DOHH2 (cell line): ENCODE data around the gene SLC17A4.

Source experiments
- EZH2phosphoT487 ChIP-seq: fragments of 200-600 bp; sonication (generic); IDR thresholded peaks from 2 replicates; pipeline ENCODE4 v1.6.1; 2017; ENCODE audit warnings: borderline replicate concordance, mild to moderate bottlenecking, antibody characterized with exemption, low read length, moderate library complexity, mixed read lengths
- TF ChIP-seq, protein P1 (sequence below): fragments of 200-600 bp; sonication (generic); IDR thresholded peaks from one replicate; pipeline ENCODE4 v1.5.1; 2014; ENCODE audit warnings: antibody characterized with exemption, mild to moderate bottlenecking, low read depth, low read length; ENCODE audit not compliant: poor library complexity, severe bottlenecking

DNA sequence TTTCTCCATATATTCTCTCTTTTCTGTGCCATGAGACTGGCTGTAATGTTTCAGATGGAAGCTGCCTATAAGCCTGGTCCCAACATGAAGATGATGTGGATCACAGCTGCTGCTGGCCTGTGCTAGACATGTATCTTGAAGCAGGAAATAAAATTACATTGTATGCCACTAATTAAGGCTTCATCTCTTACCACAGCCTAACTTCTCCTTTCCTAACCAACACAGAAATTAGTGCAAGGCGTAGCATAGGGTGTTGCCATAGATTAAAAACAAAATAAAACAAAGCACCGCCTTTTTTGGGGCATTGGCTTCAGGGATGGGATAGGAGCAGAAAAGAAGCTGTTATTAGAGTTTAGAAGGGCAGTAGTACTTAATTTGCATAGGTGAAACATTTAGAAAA, 4.7 kb upstream of the SLC17A4 start:
- TF ChIP-seq, protein P1, sequence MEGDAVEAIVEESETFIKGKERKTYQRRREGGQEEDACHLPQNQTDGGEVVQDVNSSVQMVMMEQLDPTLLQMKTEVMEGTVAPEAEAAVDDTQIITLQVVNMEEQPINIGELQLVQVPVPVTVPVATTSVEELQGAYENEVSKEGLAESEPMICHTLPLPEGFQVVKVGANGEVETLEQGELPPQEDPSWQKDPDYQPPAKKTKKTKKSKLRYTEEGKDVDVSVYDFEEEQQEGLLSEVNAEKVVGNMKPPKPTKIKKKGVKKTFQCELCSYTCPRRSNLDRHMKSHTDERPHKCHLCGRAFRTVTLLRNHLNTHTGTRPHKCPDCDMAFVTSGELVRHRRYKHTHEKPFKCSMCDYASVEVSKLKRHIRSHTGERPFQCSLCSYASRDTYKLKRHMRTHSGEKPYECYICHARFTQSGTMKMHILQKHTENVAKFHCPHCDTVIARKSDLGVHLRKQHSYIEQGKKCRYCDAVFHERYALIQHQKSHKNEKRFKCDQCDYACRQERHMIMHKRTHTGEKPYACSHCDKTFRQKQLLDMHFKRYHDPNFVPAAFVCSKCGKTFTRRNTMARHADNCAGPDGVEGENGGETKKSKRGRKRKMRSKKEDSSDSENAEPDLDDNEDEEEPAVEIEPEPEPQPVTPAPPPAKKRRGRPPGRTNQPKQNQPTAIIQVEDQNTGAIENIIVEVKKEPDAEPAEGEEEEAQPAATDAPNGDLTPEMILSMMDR: no peak
- no peak for TF ChIP-seq EZH2phosphoT487
